Activated naive CD4-positive, alpha-beta T cell treated with anti-CD3 and anti-CD28 coated beads, Interleukin-2, amount 50 U/mL, for 24 hours (primary cell): ENCODE data around the gene CDH18.

ENCODE experiments used
- H3K27ac Mint-ChIP-seq: one replicate; pipeline ENCODE4 v1.8.0; 2021; ENCODE audit warnings: mild to moderate bottlenecking, mixed read lengths
- H3K27me3 Mint-ChIP-seq: one replicate; pipeline ENCODE4 v1.8.0; 2021; ENCODE audit warnings: mixed read lengths
- H3K36me3 Mint-ChIP-seq: one replicate; pipeline ENCODE4 v1.8.0; 2021; ENCODE audit warnings: mixed read lengths
- H3K4me1 Mint-ChIP-seq: one replicate; pipeline ENCODE4 v1.8.0; 2021; ENCODE audit warnings: mixed read lengths
- H3K4me3 Mint-ChIP-seq: one replicate; pipeline ENCODE4 v1.8.0; 2021; ENCODE audit warnings: mild to moderate bottlenecking, mixed read lengths
- H3K9me3 Mint-ChIP-seq: one replicate; pipeline ENCODE4 v1.8.0; 2021; ENCODE audit warnings: mixed read lengths

The CDH18 gene

GRCh38 chr5:19554524-19554923, 433.5 kb downstream of the CDH18 start:
- Mint-ChIP-seq H3K27me3 (no peaks in the 10 kb centered on the region), H3K4me1 (no peaks in the 10 kb centered on the region), H3K36me3 (no peaks in the 10 kb centered on the region), H3K9me3 (peaks cover 22% of the 10 kb centered on the region), H3K27ac (no peak overlapping the region), H3K4me3 (no peak overlapping the region)

- Mint-ChIP-seq H3K27ac (no peak overlapping the region), H3K36me3 (no peaks in the 10 kb centered on the region), H3K4me3 (no peak overlapping the region), H3K27me3 (no peaks in the 10 kb centered on the region), H3K4me1 (no peaks in the 10 kb centered on the region), H3K9me3 (peaks cover 10% of the 10 kb centered on the region)
These were observed 440.4 kb downstream of the CDH18 start for GRCh38 chr5:19547640-19548039.

- H3K4me3 Mint-ChIP-seq: no peak overlapping the region
- H3K4me1 Mint-ChIP-seq: no peaks in the 10 kb centered on the region
- H3K36me3 Mint-ChIP-seq: no peaks in the 10 kb centered on the region
- H3K27me3 Mint-ChIP-seq: no peaks in the 10 kb centered on the region
- H3K9me3 Mint-ChIP-seq: peaks cover 10% of the 10 kb centered on the region
- no peak overlapping the region for H3K27ac Mint-ChIP-seq
These were observed 441.5 kb downstream of the CDH18 start for GRCh38 chr5:19546521-19546920.

- H3K27ac Mint-ChIP-seq: no peak overlapping the region
- H3K9me3 Mint-ChIP-seq: peaks cover 12% of the 10 kb centered on the region
- H3K36me3 Mint-ChIP-seq: no peaks in the 10 kb centered on the region
- H3K4me1 Mint-ChIP-seq: no peaks in the 10 kb centered on the region
- no peaks in the 10 kb centered on the region for H3K27me3 Mint-ChIP-seq
- no peak overlapping the region for H3K4me3 Mint-ChIP-seq
These were observed 449.4 kb downstream of the CDH18 start for GRCh38 chr5:19538607-19539006.

GRCh38 chr5:19536387-19536786, 451.6 kb downstream of the CDH18 start:
- Mint-ChIP-seq H3K4me1 (no peaks in the 10 kb centered on the region), H3K36me3 (no peaks in the 10 kb centered on the region), H3K27ac (no peak overlapping the region), H3K9me3 (peaks cover 20% of the 10 kb centered on the region), H3K4me3 (no peak overlapping the region), H3K27me3 (no peaks in the 10 kb centered on the region)

GRCh38 chr5:19534751-19535150, 453.2 kb downstream of the CDH18 start:
- Mint-ChIP-seq H3K4me1 (no peaks in the 10 kb centered on the region), H3K36me3 (no peaks in the 10 kb centered on the region), H3K27me3 (no peaks in the 10 kb centered on the region), H3K27ac (no peak overlapping the region), H3K9me3 (peaks cover 15% of the 10 kb centered on the region), H3K4me3 (no peak overlapping the region)

GRCh38 chr5:19532936-19533335, 455.1 kb downstream of the CDH18 start:
- H3K4me3 Mint-ChIP-seq: no peak overlapping the region
- no peaks in the 10 kb centered on the region for H3K27me3 Mint-ChIP-seq
- H3K36me3 Mint-ChIP-seq: no peaks in the 10 kb centered on the region
- no peaks in the 10 kb centered on the region for H3K4me1 Mint-ChIP-seq
- no peak overlapping the region for H3K27ac Mint-ChIP-seq
- peaks cover 15% of the 10 kb centered on the region for H3K9me3 Mint-ChIP-seq

GRCh38 chr5:19531374-19531952, 456.5 kb downstream of the CDH18 start:
- Mint-ChIP-seq H3K9me3 (peaks cover 15% of the 10 kb centered on the region), H3K27ac (no peak overlapping the region), H3K4me3 (no peak overlapping the region), H3K36me3 (no peaks in the 10 kb centered on the region), H3K27me3 (no peaks in the 10 kb centered on the region), H3K4me1 (no peaks in the 10 kb centered on the region)

GRCh38 chr5:19519448-19519847, 468.6 kb downstream of the CDH18 start:
- no peaks in the 10 kb centered on the region for H3K27me3 Mint-ChIP-seq
- no peaks in the 10 kb centered on the region for H3K4me1 Mint-ChIP-seq
- H3K27ac Mint-ChIP-seq: no peak overlapping the region
- H3K4me3 Mint-ChIP-seq: no peak overlapping the region
- no peaks in the 10 kb centered on the region for H3K36me3 Mint-ChIP-seq
- peaks cover 4% of the 10 kb centered on the region for H3K9me3 Mint-ChIP-seq

GRCh38 chr5:19498852-19499251, 489.1 kb downstream of the CDH18 start:
- H3K4me3 Mint-ChIP-seq: no peak overlapping the region
- no peaks in the 10 kb centered on the region for H3K4me1 Mint-ChIP-seq
- peaks cover 4% of the 10 kb centered on the region for H3K9me3 Mint-ChIP-seq
- H3K27ac Mint-ChIP-seq: no peak overlapping the region
- H3K27me3 Mint-ChIP-seq: no peaks in the 10 kb centered on the region
- no peaks in the 10 kb centered on the region for H3K36me3 Mint-ChIP-seq

- Mint-ChIP-seq H3K36me3 (no peaks in the 10 kb centered on the region), H3K27me3 (no peaks in the 10 kb centered on the region), H3K4me1 (no peaks in the 10 kb centered on the region)
These were observed 490.7 kb downstream of the CDH18 start for GRCh38 chr5:19497229-19497815.

GRCh38 chr5:19496056-19496455, 491.9 kb downstream of the CDH18 start:
- no peak overlapping the region for H3K4me3 Mint-ChIP-seq
- no peak overlapping the region for H3K27ac Mint-ChIP-seq
- H3K9me3 Mint-ChIP-seq: peaks cover 4% of the 10 kb centered on the region
- H3K36me3 Mint-ChIP-seq: no peaks in the 10 kb centered on the region
- H3K4me1 Mint-ChIP-seq: no peaks in the 10 kb centered on the region
- no peaks in the 10 kb centered on the region for H3K27me3 Mint-ChIP-seq

More at GRCh38 chr5:19497229-19497815, 490.7 kb downstream of the CDH18 start:
- H3K9me3 Mint-ChIP-seq: peaks cover 4% of the 10 kb centered on the region
- no peak overlapping the region for H3K4me3 Mint-ChIP-seq
- H3K27ac Mint-ChIP-seq: no peak overlapping the region

GRCh38 chr5:19492861-19493260, 495.1 kb downstream of the CDH18 start:
- Mint-ChIP-seq H3K4me3 (no peak overlapping the region), H3K9me3 (no peaks in the 10 kb centered on the region), H3K27me3 (no peaks in the 10 kb centered on the region), H3K4me1 (no peaks in the 10 kb centered on the region), H3K27ac (no peak overlapping the region), H3K36me3 (no peaks in the 10 kb centered on the region)

- Mint-ChIP-seq H3K9me3 (no peaks in the 10 kb centered on the region), H3K36me3 (no peaks in the 10 kb centered on the region), H3K4me1 (no peaks in the 10 kb centered on the region), H3K4me3 (no peak overlapping the region), H3K27me3 (no peaks in the 10 kb centered on the region), H3K27ac (no peak overlapping the region)
These were observed 499.2 kb downstream of the CDH18 start for GRCh38 chr5:19488786-19489185.

- Mint-ChIP-seq H3K27me3 (no peaks in the 10 kb centered on the region), H3K36me3 (no peaks in the 10 kb centered on the region), H3K4me3 (no peak overlapping the region), H3K4me1 (no peaks in the 10 kb centered on the region), H3K9me3 (peaks cover 9% of the 10 kb centered on the region), H3K27ac (no peak overlapping the region)
These were observed 500.5 kb downstream of the CDH18 start for GRCh38 chr5:19487480-19487879.

- Mint-ChIP-seq H3K4me3 (no peak overlapping the region), H3K4me1 (no peaks in the 10 kb centered on the region), H3K27ac (no peak overlapping the region), H3K27me3 (no peaks in the 10 kb centered on the region), H3K36me3 (no peaks in the 10 kb centered on the region), H3K9me3 (peaks cover 14% of the 10 kb centered on the region)
These were observed 508.4 kb downstream of the CDH18 start for GRCh38 chr5:19479562-19479961.

- no peaks in the 10 kb centered on the region for H3K36me3 Mint-ChIP-seq
- no peak overlapping the region for H3K27ac Mint-ChIP-seq
- H3K4me1 Mint-ChIP-seq: no peaks in the 10 kb centered on the region
- no peak overlapping the region for H3K4me3 Mint-ChIP-seq
- peaks cover 13% of the 10 kb centered on the region for H3K9me3 Mint-ChIP-seq
- H3K27me3 Mint-ChIP-seq: no peaks in the 10 kb centered on the region
These were observed 526.0 kb downstream of the CDH18 start for GRCh38 chr5:19462019-19462418.
